SK-N-SH (cell line): ENCODE data around the gene FAM107B. TPM values are rescaled to one million over a fixed set of nuclear protein-coding genes. Genes with fewer than 3 reads are reported as not detected.

ENCODE experiments used
- CTCF ChIA-PET: fragments of 300-600, 350-600 bp; formaldehyde crosslinking; extraction: SDS; loops from one replicate; lab custom pipeline; 2021; lab: Yijun Ruan, JAX
- POLR2A ChIA-PET: fragments of 350-600 bp; sonication (Branson Sonifier 250); formaldehyde crosslinking; extraction: SDS; loops from one replicate; lab custom pipeline; 2020; ENCODE audit warnings: antibody characterized with exemption, inconsistent platforms; lab: Yijun Ruan, JAX
- DNase-seq: peaks from one replicate; pipeline ENCODE4 v3.0.0; 2012
- H2AFZ ChIP-seq: fragments of 200-600 bp; sonication (generic); 2 replicates; pipeline ENCODE4 v1.8.1; 2016; ENCODE audit warnings: antibody characterized with exemption, mild to moderate bottlenecking, low read depth
- H3F3A ChIP-seq: fragments of 200-600 bp; sonication (generic); replicated peaks from 2 replicates; pipeline ENCODE3; 2016; ENCODE audit warnings: antibody characterized with exemption, mild to moderate bottlenecking; ENCODE audit not compliant: insufficient read depth
- H3K27ac ChIP-seq, 2 experiments: fragments of 200-500 bp in 1 of 2; fragments of 200-600 bp in 1 of 2; sonication (Bioruptor generic) in 1 of 2; sonication (generic), shearing (Covaris generic) in 1 of 2; 2 replicates each; pipeline versions ENCODE4 v1.5.1 to v1.6.1; 2014 to 2016; ENCODE audit warnings: low read depth in 2 of 2, inconsistent platforms in 1 of 2, low read length in 1 of 2, mild to moderate bottlenecking in 1 of 2, mixed read lengths in 1 of 2
- H3K27me3 ChIP-seq: fragments of 200-600 bp; sonication (generic), shearing (Covaris generic); 2 replicates; pipeline ENCODE4 v1.6.1; 2016; ENCODE audit warnings: mixed run types; ENCODE audit not compliant: insufficient read depth
- H3K36me3 ChIP-seq, 2 experiments: fragments of 200-500 bp in 1 of 2; fragments of 200-600 bp in 1 of 2; sonication (Bioruptor generic) in 1 of 2; sonication (generic) in 1 of 2; replicated peaks in 1 of 2; 2 replicates each; pipeline versions ENCODE3 to v1.5.1; 2014 to 2016; ENCODE audit warnings: low read length in 1 of 2, mild to moderate bottlenecking in 1 of 2; ENCODE audit not compliant: insufficient read depth in 2 of 2, control insufficient read depth in 1 of 2
- H3K4me1 ChIP-seq, 2 experiments: fragments of 200-500 bp in 1 of 2; fragments of 200-600 bp in 1 of 2; sonication (Bioruptor generic) in 1 of 2; sonication (generic), shearing (Covaris generic) in 1 of 2; 2 replicates each; pipeline versions ENCODE4 v1.5.1 to v1.6.1; 2014 to 2016; ENCODE audit warnings: low read depth in 1 of 2, low read length in 1 of 2, mixed run types in 1 of 2; ENCODE audit not compliant: insufficient read depth in 2 of 2, control insufficient read depth in 1 of 2
- H3K4me2 ChIP-seq: fragments of 200-600 bp; sonication (generic), shearing (Covaris generic); 2 replicates; pipeline ENCODE4 v1.6.1; 2017; ENCODE audit warnings: mixed run types
- H3K4me3 ChIP-seq, 2 experiments: fragments of 200-500 bp in 1 of 2; fragments of 200-600 bp in 1 of 2; sonication (Bioruptor generic) in 1 of 2; sonication (generic), shearing (Covaris generic) in 1 of 2; 2 replicates each; pipeline versions ENCODE4 v1.5.1 to v1.8.1; 2014 to 2016; ENCODE audit warnings: low read depth in 2 of 2, inconsistent platforms in 1 of 2, low read length in 1 of 2, mild to moderate bottlenecking in 1 of 2, mixed read lengths in 1 of 2, moderate library complexity in 1 of 2
- H3K79me2 ChIP-seq: fragments of 200-600 bp; sonication (generic); 2 replicates; pipeline ENCODE4 v1.8.1; 2017; ENCODE audit warnings: mild to moderate bottlenecking; ENCODE audit not compliant: insufficient read depth
- H3K9ac ChIP-seq: fragments of 200-600 bp; sonication (generic); 2 replicates; pipeline ENCODE4 v1.6.1; 2017; ENCODE audit warnings: mixed run types
- H3K9me2 ChIP-seq: fragments of 200-600 bp; sonication (generic); 2 replicates; pipeline ENCODE4 v1.6.1; 2017; ENCODE audit warnings: mixed run types
- H3K9me3 ChIP-seq: fragments of 200-600 bp; sonication (generic); 2 replicates; pipeline ENCODE4 v1.6.1; 2017; ENCODE audit warnings: mixed run types, mild to moderate bottlenecking, moderate library complexity
- H4K20me1 ChIP-seq: fragments of 200-600 bp; sonication (generic); 2 replicates; pipeline ENCODE4 v1.6.1; 2017; ENCODE audit warnings: mild to moderate bottlenecking, mixed run types; ENCODE audit not compliant: insufficient read depth
- ELF1 ChIP-seq: IDR thresholded peaks from 2 replicates; pipeline ENCODE4 v1.4.0; 2012
- EZH2phosphoT487 ChIP-seq: fragments of 200-600 bp; sonication (generic); IDR thresholded peaks from 2 replicates; pipeline ENCODE4 v1.6.1; 2017; ENCODE audit warnings: low read depth, mixed run types, mild to moderate bottlenecking, antibody characterized with exemption, moderate library complexity, borderline replicate concordance
- FOSL2 ChIP-seq: IDR thresholded peaks from 2 replicates; pipeline ENCODE4 v1.4.0; 2012; ENCODE audit warnings: low read depth, mild to moderate bottlenecking, moderate library complexity, borderline replicate concordance
- FOXM1 ChIP-seq: IDR thresholded peaks from 2 replicates; pipeline ENCODE4 v1.4.0; 2012; ENCODE audit warnings: low read depth, mild to moderate bottlenecking
- GABPA ChIP-seq: IDR thresholded peaks from 2 replicates; pipeline ENCODE4 v1.4.0; 2012; ENCODE audit warnings: low read depth, mild to moderate bottlenecking
- GATA2 ChIP-seq: sonication (generic); formaldehyde crosslinking; IDR thresholded peaks from 2 replicates; pipeline ENCODE4 v1.5.0; 2020; ENCODE audit warnings: mild to moderate bottlenecking, missing genetic modification reagents
- IRF3 ChIP-seq: fragments of 150-350 bp; IDR thresholded peaks from 2 replicates; pipeline ENCODE4 v1.6.1; 2016; ENCODE audit warnings: mild to moderate bottlenecking, low read depth, low read length
- JUND ChIP-seq: IDR thresholded peaks from 2 replicates; pipeline ENCODE4 v1.4.0; 2012
- MXI1 ChIP-seq: IDR thresholded peaks from 2 replicates; pipeline ENCODE4 v1.6.1; 2012; ENCODE audit warnings: mild to moderate bottlenecking, low read depth, low read length, improper control_type of control experiment
- NFIC ChIP-seq: IDR thresholded peaks from 2 replicates; pipeline ENCODE4 v1.4.0; 2012; ENCODE audit warnings: borderline replicate concordance
- NRF1 ChIP-seq: IDR thresholded peaks from 2 replicates; pipeline ENCODE4 v1.6.1; 2012; ENCODE audit warnings: low read depth, mild to moderate bottlenecking, low read length
- PBX3 ChIP-seq: IDR thresholded peaks from 2 replicates; pipeline ENCODE4; 2012
- POLR2AphosphoS5 ChIP-seq: IDR thresholded peaks from 2 replicates; pipeline ENCODE4 v1.6.1; 2012; ENCODE audit warnings: low read depth, low read length
- RCOR1 ChIP-seq: fragments of 150-350 bp; IDR thresholded peaks from 2 replicates; pipeline ENCODE4 v1.6.1; 2017; ENCODE audit warnings: antibody characterized with exemption, low read length
- RFX5 ChIP-seq: IDR thresholded peaks from 2 replicates; pipeline ENCODE4 v1.6.1; 2012; ENCODE audit warnings: mild to moderate bottlenecking, improper control_type of control experiment, low read length
- TAF1 ChIP-seq: IDR thresholded peaks from 2 replicates; pipeline ENCODE4 v1.6.1; 2012; ENCODE audit warnings: low read depth, mild to moderate bottlenecking, low read length, moderate library complexity, borderline replicate concordance
- YY1 ChIP-seq: IDR thresholded peaks from 2 replicates; pipeline ENCODE4 v1.4.0; 2012; ENCODE audit warnings: low read depth, mild to moderate bottlenecking
- WGBS: methylation state at CpG from one replicate; pipeline ENCODE4 v1.1.6; 2017; ENCODE audit warnings: low lambda C conversion rate; 5-methylcytosine and 5-hydroxymethylcytosine counted together
- polyA plus RNA-seq, 3 experiments: library from polyadenylated mRNA; depleted of rRNA; stranded (reverse); fragments of >200 nt; gene quantifications; 2 replicates each; pipeline ENCODE4 v1.2.3, GENCODE V29; 2012
- TF ChIP-seq, protein P1 (sequence below): IDR thresholded peaks from 2 replicates; pipeline ENCODE4 v1.4.0; 2012; ENCODE audit warnings: low read depth, borderline replicate concordance
- TF ChIP-seq, protein P2 (sequence below): fragments of 200-600 bp; sonication (generic); IDR thresholded peaks from 2 replicates; pipeline ENCODE4 v1.6.1; 2017; ENCODE audit warnings: antibody characterized with exemption, mild to moderate bottlenecking, moderate library complexity

The FAM107B gene
- polyA plus RNA-seq, 1 of the 3 experiments (the other 2 are of a cell fraction): 1.0 TPM

- Histone ChIP-seq H4K20me1 (no peaks in the 10 kb centered on the region), H3K27me3 (no peaks in the 10 kb centered on the region), H3K9me2 (no peaks in the 10 kb centered on the region), H3K4me3 (no peak overlapping the region), H3F3A (no peaks in the 10 kb centered on the region), H3K36me3 (no peaks in the 10 kb centered on the region), H3K27ac (no peak overlapping the region), H2AFZ (no peak overlapping the region), H3K9me3 (no peaks in the 10 kb centered on the region), H3K4me1 (no peaks in the 10 kb centered on the region; a peak in 1 of 4 replicates), H3K79me2 (no peaks in the 10 kb centered on the region), H3K9ac (no peak overlapping the region), H3K4me2 (no peak overlapping the region)
- POLR2A ChIA-PET: no interaction called here
- CTCF ChIA-PET: interaction anchor here (0.6 to 1.9 kb wide), 3 partner anchors 29 to 1571 kb away, joined by 3 to 6 read pairs (median 3); no protein-coding TSS in a partner anchor
- no peak for TF ChIP-seq IRF3
- no peak for TF ChIP-seq FOXM1
- no peak for TF ChIP-seq JUND
- TF ChIP-seq ELF1: no peak
- no peak for TF ChIP-seq MXI1
- TF ChIP-seq GATA2: no peak
- TF ChIP-seq NFIC: no peak
- no peak for TF ChIP-seq TAF1
- no peak for TF ChIP-seq YY1
- TF ChIP-seq POLR2AphosphoS5: no peak
- TF ChIP-seq RFX5: no peak
- TF ChIP-seq GABPA: no peak
- no peak for TF ChIP-seq FOSL2
- DNase-seq: no peak
- WGBS: 85% methylated on average over 3 of the region's 3 CpGs
Measured at GRCh38 chr10:14529351-14529750, 245.3 kb downstream of the FAM107B start.

GRCh38 chr10:14528450-14528849 is 246.2 kb downstream of the FAM107B start:
- POLR2A ChIA-PET: no interaction called here
- no peak for DNase-seq
- H4K20me1 ChIP-seq: no peaks in the 10 kb centered on the region
- H3K4me2 ChIP-seq: no peak overlapping the region
- no peaks in the 10 kb centered on the region for H3K9me3 ChIP-seq
- H3K4me1 ChIP-seq: no peaks in the 10 kb centered on the region; a peak in 1 of 4 replicates
- no peak overlapping the region for H3K27ac ChIP-seq
- no peaks in the 10 kb centered on the region for H3F3A ChIP-seq
- no peak overlapping the region for H3K4me3 ChIP-seq
- H2AFZ ChIP-seq: no peak overlapping the region
- CTCF ChIA-PET: interaction anchor here (0.6 to 1.9 kb wide), 3 partner anchors 30 to 1570 kb away, joined by 3 to 6 read pairs (median 3); no protein-coding TSS in a partner anchor
- no peaks in the 10 kb centered on the region for H3K9me2 ChIP-seq
- TF ChIP-seq JUND (no peak), NRF1 (no peak)
- H3K27me3 ChIP-seq: no peaks in the 10 kb centered on the region
- WGBS: 97% methylated on average over 2 of the region's 2 CpGs
- no peaks in the 10 kb centered on the region for H3K79me2 ChIP-seq
- no peak overlapping the region for H3K9ac ChIP-seq
- no peaks in the 10 kb centered on the region for H3K36me3 ChIP-seq

DNA sequence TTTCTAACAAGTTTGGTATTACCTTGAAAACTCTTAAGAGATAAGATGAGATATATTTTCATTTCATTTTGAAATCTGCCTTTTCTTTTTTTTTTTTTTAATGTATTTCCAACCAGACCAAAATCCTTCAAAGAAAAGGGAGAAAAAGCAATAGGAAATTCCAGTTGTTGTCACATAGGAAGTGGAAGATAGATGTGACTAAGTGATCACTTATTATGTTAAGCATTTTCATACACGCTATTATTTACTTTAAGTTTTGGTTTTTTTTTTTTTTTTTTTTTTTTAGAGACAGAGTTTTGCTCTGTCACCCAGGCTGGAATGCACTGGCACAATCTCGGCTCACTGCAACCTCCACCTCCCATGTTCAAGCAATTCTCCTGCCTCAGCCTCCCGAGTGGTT is 246.8 kb downstream of the FAM107B start:
- Histone ChIP-seq H3K4me1 (no peaks in the 10 kb centered on the region; a peak in 1 of 4 replicates), H3K4me2 (no peak overlapping the region)
- CTCF ChIA-PET: interaction anchor here (1.0 to 1.9 kb wide), 2 partner anchors 29 to 295 kb away, joined by 3 to 6 read pairs; no protein-coding TSS in a partner anchor
- TF ChIP-seq, protein P1, sequence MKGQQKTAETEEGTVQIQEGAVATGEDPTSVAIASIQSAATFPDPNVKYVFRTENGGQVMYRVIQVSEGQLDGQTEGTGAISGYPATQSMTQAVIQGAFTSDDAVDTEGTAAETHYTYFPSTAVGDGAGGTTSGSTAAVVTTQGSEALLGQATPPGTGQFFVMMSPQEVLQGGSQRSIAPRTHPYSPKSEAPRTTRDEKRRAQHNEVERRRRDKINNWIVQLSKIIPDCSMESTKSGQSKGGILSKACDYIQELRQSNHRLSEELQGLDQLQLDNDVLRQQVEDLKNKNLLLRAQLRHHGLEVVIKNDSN: no peak
- no peak for TF ChIP-seq POLR2AphosphoS5
- no peak for TF ChIP-seq NRF1
- no peak for TF ChIP-seq RFX5
- no peak for TF ChIP-seq RCOR1
- no peak for TF ChIP-seq TAF1
- no peak for TF ChIP-seq FOSL2
- no peak for TF ChIP-seq PBX3
- TF ChIP-seq GATA2: no peak
- no peak for TF ChIP-seq EZH2phosphoT487
- TF ChIP-seq, protein P2, sequence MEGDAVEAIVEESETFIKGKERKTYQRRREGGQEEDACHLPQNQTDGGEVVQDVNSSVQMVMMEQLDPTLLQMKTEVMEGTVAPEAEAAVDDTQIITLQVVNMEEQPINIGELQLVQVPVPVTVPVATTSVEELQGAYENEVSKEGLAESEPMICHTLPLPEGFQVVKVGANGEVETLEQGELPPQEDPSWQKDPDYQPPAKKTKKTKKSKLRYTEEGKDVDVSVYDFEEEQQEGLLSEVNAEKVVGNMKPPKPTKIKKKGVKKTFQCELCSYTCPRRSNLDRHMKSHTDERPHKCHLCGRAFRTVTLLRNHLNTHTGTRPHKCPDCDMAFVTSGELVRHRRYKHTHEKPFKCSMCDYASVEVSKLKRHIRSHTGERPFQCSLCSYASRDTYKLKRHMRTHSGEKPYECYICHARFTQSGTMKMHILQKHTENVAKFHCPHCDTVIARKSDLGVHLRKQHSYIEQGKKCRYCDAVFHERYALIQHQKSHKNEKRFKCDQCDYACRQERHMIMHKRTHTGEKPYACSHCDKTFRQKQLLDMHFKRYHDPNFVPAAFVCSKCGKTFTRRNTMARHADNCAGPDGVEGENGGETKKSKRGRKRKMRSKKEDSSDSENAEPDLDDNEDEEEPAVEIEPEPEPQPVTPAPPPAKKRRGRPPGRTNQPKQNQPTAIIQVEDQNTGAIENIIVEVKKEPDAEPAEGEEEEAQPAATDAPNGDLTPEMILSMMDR: no peak

More for the DNA sequence above, 246.8 kb downstream of the FAM107B start:
- POLR2A ChIA-PET: no interaction called here
- 80% methylated on average over 3 of the region's 3 CpGs for WGBS
- no peaks in the 10 kb centered on the region for H4K20me1 ChIP-seq
- H3K4me3 ChIP-seq: no peak overlapping the region
- H3K27me3 ChIP-seq: no peaks in the 10 kb centered on the region
- no peak overlapping the region for H2AFZ ChIP-seq
- no peak for DNase-seq
- no peak overlapping the region for H3K27ac ChIP-seq
- no peaks in the 10 kb centered on the region for H3F3A ChIP-seq
- H3K79me2 ChIP-seq: no peaks in the 10 kb centered on the region
- H3K9me2 ChIP-seq: no peaks in the 10 kb centered on the region
- no peaks in the 10 kb centered on the region for H3K36me3 ChIP-seq
- no peak overlapping the region for H3K9ac ChIP-seq
- no peaks in the 10 kb centered on the region for H3K9me3 ChIP-seq
